Measurements from ENCODE around the gene RPS26. TPM values are rescaled to one million over a fixed set of nuclear protein-coding genes. Genes with fewer than 3 reads are reported as not detected.

Gene RPS26
- total RNA-seq, 2 donors from 2014 or later: 284 to 1,659 TPM

DNA sequence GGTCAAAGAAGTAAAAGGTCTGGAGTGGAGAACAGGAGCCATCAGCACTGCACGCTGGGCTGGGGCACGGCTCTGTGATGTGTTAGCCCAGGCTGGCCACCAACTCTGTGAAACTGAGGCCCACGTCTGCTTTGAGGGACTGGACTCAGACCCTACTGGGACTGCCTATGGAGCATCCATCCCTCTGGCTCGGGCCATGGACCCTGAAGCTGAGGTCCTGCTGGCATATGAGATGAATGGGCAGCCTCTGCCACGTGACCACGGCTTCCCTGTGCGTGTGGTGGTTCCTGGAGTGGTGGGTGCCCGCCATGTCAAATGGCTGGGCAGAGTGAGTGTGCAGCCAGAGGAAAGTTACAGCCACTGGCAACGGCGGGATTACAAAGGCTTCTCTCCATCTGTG, 37.5 kb upstream of the RPS26 start:
- DNase-seq (ENCODE audit: low spot score): no peak
- no peak overlapping the region for H3K4me3 ChIP-seq
- H3K36me3 ChIP-seq: no peaks in the 10 kb centered on the region
- H3K4me1 ChIP-seq (replicated peaks): no peaks in the 10 kb centered on the region
- intact Hi-C loops (cut with DNase I): no loop called here
- TF ChIP-seq POLR2AphosphoS5 (IDR thresholded peaks at IDR 0.05): no peak
- no peak for TF ChIP-seq POLR2A (IDR thresholded peaks at IDR 0.05)
- TF ChIP-seq, protein P1, sequence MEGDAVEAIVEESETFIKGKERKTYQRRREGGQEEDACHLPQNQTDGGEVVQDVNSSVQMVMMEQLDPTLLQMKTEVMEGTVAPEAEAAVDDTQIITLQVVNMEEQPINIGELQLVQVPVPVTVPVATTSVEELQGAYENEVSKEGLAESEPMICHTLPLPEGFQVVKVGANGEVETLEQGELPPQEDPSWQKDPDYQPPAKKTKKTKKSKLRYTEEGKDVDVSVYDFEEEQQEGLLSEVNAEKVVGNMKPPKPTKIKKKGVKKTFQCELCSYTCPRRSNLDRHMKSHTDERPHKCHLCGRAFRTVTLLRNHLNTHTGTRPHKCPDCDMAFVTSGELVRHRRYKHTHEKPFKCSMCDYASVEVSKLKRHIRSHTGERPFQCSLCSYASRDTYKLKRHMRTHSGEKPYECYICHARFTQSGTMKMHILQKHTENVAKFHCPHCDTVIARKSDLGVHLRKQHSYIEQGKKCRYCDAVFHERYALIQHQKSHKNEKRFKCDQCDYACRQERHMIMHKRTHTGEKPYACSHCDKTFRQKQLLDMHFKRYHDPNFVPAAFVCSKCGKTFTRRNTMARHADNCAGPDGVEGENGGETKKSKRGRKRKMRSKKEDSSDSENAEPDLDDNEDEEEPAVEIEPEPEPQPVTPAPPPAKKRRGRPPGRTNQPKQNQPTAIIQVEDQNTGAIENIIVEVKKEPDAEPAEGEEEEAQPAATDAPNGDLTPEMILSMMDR (IDR thresholded peaks at IDR 0.05): no peak
- no peak overlapping the region for H3K27ac ChIP-seq
- WGBS: 96% methylated on average over 10 of the region's 10 CpGs
- no peaks in the 10 kb centered on the region for H3K9me3 ChIP-seq
- no peaks in the 10 kb centered on the region for H3K27me3 ChIP-seq (replicated peaks; ENCODE audit: insufficient read depth)

DNA sequence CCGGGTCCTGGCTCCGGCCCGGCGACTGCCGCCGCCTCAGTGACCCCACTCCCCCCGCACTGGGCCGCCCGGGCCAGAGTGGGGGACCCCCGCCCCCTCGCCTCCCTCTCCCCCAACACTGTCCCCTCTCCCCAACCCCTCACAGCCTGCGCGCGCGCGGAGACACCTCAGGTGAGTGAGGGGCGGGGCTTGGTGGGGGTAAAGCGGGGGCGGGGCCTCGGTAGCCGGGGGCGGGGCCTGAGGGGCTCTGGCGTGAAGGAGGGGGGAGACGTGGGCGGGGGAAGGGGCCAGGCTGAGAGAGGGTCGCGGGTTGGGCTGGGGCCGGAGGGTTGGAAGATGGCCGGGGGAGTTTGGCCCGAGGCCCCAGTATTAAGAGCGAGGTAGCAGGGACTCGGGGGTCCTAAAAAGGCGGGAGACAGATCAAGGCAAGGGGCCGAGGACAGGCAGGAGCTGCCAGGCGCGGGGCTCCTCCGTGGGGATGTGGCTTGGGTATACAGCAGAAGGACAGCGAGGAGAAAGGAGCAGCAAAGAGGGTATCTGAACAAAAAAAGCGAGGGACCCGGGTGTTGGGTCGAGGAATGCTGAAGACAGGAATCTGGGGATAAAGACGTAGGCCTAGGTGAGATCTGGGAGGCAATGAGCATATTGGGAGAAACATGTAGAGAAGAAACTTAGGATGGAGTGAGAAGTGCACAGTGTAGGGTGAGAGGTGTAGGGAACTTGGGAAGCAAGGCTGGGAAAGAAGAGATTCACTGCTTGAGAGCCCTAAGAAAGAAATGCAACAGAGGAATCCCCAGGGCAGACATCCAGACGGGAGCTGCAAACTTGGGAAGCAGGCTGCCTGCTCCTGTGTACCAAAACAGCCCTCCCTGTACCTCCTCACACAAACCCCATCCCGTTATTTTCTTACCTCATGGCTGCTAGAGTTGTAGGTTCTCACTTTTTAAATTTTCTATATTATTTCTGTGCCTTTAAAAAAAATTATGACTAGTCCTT, 33.9 kb upstream of the RPS26 start:
- 2% methylated on average over 26 of the region's 44 CpGs for WGBS

DNA sequence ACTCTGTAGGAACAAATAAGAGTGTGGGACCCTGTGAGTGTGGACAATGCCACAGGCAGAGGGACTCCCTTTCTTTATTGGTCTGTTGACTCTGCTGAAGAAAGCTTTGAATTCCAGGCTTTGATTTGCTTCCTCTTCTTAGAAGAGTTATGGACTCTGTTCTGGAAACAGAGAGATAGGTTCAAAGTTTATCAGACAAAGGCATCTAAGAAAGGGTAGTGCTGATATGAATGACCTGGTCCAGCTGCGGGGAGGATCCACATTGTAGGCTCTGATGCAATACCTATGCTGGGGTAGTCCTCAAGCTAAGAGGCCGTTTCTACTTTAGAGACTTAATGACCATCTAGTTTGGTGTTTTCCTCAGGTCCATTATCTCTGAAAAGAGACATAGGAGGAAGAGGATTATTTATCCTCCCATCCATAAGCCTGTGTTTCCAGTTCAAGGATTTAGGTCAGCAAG, 31.6 kb upstream of the RPS26 start:
- intact Hi-C loops (cut with DNase I): no loop called here
- 61% methylated on average over 2 of the region's 2 CpGs for WGBS

More for the DNA sequence above, 33.9 kb upstream of the RPS26 start:
- intact Hi-C loops (cut with DNase I): no loop called here
- no peaks in the 10 kb centered on the region for H3K4me1 ChIP-seq (replicated peaks)
- H3K27ac ChIP-seq: peak overlapping the region; percentile 98 to 99
- H3K9me3 ChIP-seq: no peaks in the 10 kb centered on the region
- TF ChIP-seq POLR2A (IDR thresholded peaks at IDR 0.05) (no peak), POLR2AphosphoS5 (IDR thresholded peaks at IDR 0.05) (no peak)
- TF ChIP-seq, protein P1 (IDR thresholded peaks at IDR 0.05): no peak
- peak overlapping the region; percentile 96 for H3K4me3 ChIP-seq
- peak; percentile 57 for DNase-seq (ENCODE audit: low spot score)
- H3K36me3 ChIP-seq: no peaks in the 10 kb centered on the region
- no peaks in the 10 kb centered on the region for H3K27me3 ChIP-seq (replicated peaks; ENCODE audit: insufficient read depth)

DNA sequence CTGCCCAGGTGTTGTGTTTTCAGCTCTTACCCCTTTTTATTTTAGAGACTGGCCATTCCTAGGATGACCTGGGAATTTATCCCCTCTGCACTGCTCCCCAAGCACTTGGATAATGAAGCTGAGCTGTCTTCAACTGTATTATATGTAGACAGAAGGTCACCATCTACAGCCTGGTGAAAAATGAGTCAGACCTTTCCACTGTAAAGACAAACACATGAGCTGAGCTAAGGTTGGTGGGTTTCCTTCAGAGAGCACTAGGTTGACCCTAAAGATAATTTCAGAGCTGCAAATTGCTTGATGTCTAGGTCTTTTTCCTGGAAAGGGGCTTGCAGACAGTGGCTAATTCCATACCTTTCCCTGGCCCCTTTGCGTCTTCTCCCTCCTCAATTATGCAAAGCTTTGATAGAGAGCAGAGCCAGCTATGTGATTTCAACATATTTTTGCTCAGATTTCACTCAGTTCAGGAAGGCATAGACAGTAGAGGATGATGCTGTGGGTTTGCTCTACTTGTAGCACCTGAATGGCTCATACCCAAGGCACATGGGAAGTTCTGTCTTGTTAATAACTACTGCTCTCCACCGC, 30.1 kb upstream of the RPS26 start:
- TF ChIP-seq, protein P1 (IDR thresholded peaks at IDR 0.05): no peak
- no peak for TF ChIP-seq POLR2AphosphoS5 (IDR thresholded peaks at IDR 0.05)
- no peaks in the 10 kb centered on the region for H3K9me3 ChIP-seq
- no peaks in the 10 kb centered on the region for H3K27me3 ChIP-seq (replicated peaks; ENCODE audit: insufficient read depth)
- H3K4me1 ChIP-seq (replicated peaks): no peaks in the 10 kb centered on the region
- DNase-seq (ENCODE audit: low spot score): no peak
- no peak overlapping the region for H3K27ac ChIP-seq
- H3K4me3 ChIP-seq: no peak overlapping the region
- H3K36me3 ChIP-seq: no peaks in the 10 kb centered on the region
- WGBS: 98% methylated on average over 2 of the region's 2 CpGs
- intact Hi-C loops (cut with DNase I): no loop called here

More for the DNA sequence above, 31.6 kb upstream of the RPS26 start:
- H3K4me1 ChIP-seq (replicated peaks): no peaks in the 10 kb centered on the region
- H3K9me3 ChIP-seq: no peaks in the 10 kb centered on the region
- TF ChIP-seq, protein P1 (IDR thresholded peaks at IDR 0.05): no peak
- H3K36me3 ChIP-seq: no peaks in the 10 kb centered on the region
- no peak overlapping the region for H3K27ac ChIP-seq
- H3K4me3 ChIP-seq: no peak overlapping the region
- DNase-seq (ENCODE audit: low spot score): no peak
- H3K27me3 ChIP-seq (replicated peaks; ENCODE audit: insufficient read depth): no peaks in the 10 kb centered on the region

Measured in prostate gland (tissue), 2 donors.